Testis (tissue), 3 donors: ENCODE data around the gene UNK. TPM values are rescaled to one million over a fixed set of nuclear protein-coding genes. Genes with fewer than 3 reads are reported as not detected.

Experiments used
- DNase-seq: peaks from one replicate; pipeline ENCODE4 v3.0.0-alpha.2; 2019
- H3K27ac ChIP-seq, 2 donors: fragments of 200-600 bp; sonication (generic); one replicate each; pipeline ENCODE4 v1.5.1; 2019
- H3K27me3 ChIP-seq: fragments of 200-600 bp; sonication (generic); one replicate; pipeline ENCODE4 v1.5.1; 2019
- H3K36me3 ChIP-seq: fragments of 200-600 bp; sonication (generic); one replicate; pipeline ENCODE4 v1.5.1; 2017; ENCODE audit warnings: low read depth; ENCODE audit errors: missing control alignments
- H3K4me1 ChIP-seq: fragments of 200-600 bp; sonication (generic); one replicate; pipeline ENCODE4 v1.5.1; 2019
- H3K4me3 ChIP-seq, 2 donors: fragments of 200-600 bp; sonication (generic); one replicate each; pipeline ENCODE4 v1.5.1; 2017 to 2019
- H3K9me3 ChIP-seq: fragments of 200-600 bp; sonication (generic); one replicate; pipeline ENCODE4 v1.5.1; 2017
- POLR2A ChIP-seq: fragments of 450-650 bp; IDR thresholded peaks from one replicate; pipeline ENCODE4 v1.6.1; 2017; ENCODE audit warnings: antibody characterized with exemption, mild to moderate bottlenecking, moderate library complexity
- WGBS, 2 donors: methylation state at CpG; one replicate each; pipeline ENCODE4 v1.1.5; 2018; 5-methylcytosine and 5-hydroxymethylcytosine counted together
- intact Hi-C: fragments of 100-400 bp; cut with DNase I; formaldehyde crosslinking; loops from one replicate; pipeline ENCODE4 v1.15.1; 2023; ENCODE audit warnings: low total_unique reads
- polyA plus RNA-seq: library from polyadenylated mRNA; stranded (reverse); fragments of 350-450 nt; fragmentation: Illumina TruSeq; extraction: RNeasy Lipid Tissue Mini Kit (QIAGEN cat#74804); gene quantifications from one replicate; pipeline ENCODE4 v1.2.3, GENCODE V29; 2014; ENCODE audit warnings: low read depth, low replicate concordance; ENCODE audit not compliant: insufficient read depth
- total RNA-seq, 2 donors: library from RNA; depleted of rRNA; stranded (reverse); fragments of >200 nt; gene quantifications; one replicate each; pipeline ENCODE4 v1.2.3, GENCODE V29; 2016
- TF ChIP-seq, protein P1 (sequence below), 3 experiments: fragments of 450-650 bp in 2 of 3; fragments of 200-600 bp in 1 of 3; sonication (generic) in 1 of 3; IDR thresholded peaks; one replicate each; pipeline ENCODE4 v1.5.1; 2016 to 2019; ENCODE audit warnings: antibody characterized with exemption in 3 of 3, mild to moderate bottlenecking in 2 of 3, moderate library complexity in 1 of 3

Gene UNK
- total and polyA plus RNA-seq, 3 donors from 2014 or later: 57.2 to 76.0 (median 66.7) TPM

DNA sequence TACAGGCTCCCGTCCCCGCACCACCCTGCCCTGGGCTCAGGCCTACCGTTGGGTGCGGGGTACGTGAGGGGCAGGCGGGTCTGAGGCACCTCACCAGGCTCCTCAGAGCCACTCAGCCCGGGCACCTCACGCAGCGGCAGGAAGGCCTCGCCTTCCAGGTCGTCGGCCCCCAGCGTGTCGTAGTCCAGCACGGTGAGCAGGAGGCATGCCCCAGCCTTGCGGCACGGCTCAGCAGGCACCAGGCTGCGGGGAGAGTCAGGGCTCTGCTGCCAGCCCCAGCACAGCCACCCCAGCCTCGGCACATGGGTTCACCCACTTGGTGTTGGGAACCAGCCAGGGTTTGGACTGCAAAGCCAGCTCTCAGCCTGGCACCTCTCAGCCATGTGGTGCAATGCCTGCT lies 44.1 kb downstream of the UNK start:
- H3K27me3 ChIP-seq: no peaks in the 10 kb centered on the region
- WGBS, 2 donors: 92% methylated on average over 13 of the region's 19 CpGs; no CpG with 5 or more reads in 1 of the 2 donors
- H3K4me3 ChIP-seq: no peak overlapping the region
- no peaks in the 10 kb centered on the region for H3K36me3 ChIP-seq
- H3K9me3 ChIP-seq: no peaks in the 10 kb centered on the region
- TF ChIP-seq, protein P1, sequence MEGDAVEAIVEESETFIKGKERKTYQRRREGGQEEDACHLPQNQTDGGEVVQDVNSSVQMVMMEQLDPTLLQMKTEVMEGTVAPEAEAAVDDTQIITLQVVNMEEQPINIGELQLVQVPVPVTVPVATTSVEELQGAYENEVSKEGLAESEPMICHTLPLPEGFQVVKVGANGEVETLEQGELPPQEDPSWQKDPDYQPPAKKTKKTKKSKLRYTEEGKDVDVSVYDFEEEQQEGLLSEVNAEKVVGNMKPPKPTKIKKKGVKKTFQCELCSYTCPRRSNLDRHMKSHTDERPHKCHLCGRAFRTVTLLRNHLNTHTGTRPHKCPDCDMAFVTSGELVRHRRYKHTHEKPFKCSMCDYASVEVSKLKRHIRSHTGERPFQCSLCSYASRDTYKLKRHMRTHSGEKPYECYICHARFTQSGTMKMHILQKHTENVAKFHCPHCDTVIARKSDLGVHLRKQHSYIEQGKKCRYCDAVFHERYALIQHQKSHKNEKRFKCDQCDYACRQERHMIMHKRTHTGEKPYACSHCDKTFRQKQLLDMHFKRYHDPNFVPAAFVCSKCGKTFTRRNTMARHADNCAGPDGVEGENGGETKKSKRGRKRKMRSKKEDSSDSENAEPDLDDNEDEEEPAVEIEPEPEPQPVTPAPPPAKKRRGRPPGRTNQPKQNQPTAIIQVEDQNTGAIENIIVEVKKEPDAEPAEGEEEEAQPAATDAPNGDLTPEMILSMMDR (IDR thresholded peaks at IDR 0.05): no peak
- no peak for TF ChIP-seq POLR2A
- intact Hi-C loops: no loop called here
- DNase-seq: no peak
- no peak overlapping the region for H3K27ac ChIP-seq
- H3K4me1 ChIP-seq: peaks cover 22% of the 10 kb centered on the region

DNA sequence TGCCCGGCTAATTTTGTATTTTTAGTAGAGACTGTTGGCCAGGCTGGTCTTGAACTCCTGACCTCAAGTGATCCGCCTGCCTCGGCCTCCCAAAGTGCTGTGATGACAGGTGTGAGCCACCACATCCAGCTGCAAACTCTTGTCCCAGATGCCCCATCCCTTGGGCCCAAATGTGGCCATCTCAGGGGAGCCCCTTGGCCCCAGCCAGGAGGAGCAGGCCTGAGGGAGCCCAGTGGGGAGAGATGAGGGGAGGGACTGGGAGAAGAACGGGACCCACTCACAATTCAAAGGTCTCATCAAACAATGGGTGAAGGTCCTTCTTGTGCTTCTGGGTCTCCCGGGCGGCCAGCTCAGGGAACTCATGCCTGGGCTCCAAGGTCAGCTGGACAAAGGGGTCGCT lies 45.1 kb downstream of the UNK start:
- Histone ChIP-seq H3K36me3 (no peaks in the 10 kb centered on the region), H3K4me1 (peaks cover 19% of the 10 kb centered on the region), H3K27ac (no peak overlapping the region), H3K4me3 (no peak overlapping the region), H3K27me3 (no peaks in the 10 kb centered on the region), H3K9me3 (no peaks in the 10 kb centered on the region)
- TF ChIP-seq, protein P1 (IDR thresholded peaks at IDR 0.05): no peak
- no peak for TF ChIP-seq POLR2A
- WGBS, 2 donors: 87 to 100% methylated on average over 3 to 7 of the region's 7 CpGs
- no peak for DNase-seq
- intact Hi-C loops: no loop called here

DNA sequence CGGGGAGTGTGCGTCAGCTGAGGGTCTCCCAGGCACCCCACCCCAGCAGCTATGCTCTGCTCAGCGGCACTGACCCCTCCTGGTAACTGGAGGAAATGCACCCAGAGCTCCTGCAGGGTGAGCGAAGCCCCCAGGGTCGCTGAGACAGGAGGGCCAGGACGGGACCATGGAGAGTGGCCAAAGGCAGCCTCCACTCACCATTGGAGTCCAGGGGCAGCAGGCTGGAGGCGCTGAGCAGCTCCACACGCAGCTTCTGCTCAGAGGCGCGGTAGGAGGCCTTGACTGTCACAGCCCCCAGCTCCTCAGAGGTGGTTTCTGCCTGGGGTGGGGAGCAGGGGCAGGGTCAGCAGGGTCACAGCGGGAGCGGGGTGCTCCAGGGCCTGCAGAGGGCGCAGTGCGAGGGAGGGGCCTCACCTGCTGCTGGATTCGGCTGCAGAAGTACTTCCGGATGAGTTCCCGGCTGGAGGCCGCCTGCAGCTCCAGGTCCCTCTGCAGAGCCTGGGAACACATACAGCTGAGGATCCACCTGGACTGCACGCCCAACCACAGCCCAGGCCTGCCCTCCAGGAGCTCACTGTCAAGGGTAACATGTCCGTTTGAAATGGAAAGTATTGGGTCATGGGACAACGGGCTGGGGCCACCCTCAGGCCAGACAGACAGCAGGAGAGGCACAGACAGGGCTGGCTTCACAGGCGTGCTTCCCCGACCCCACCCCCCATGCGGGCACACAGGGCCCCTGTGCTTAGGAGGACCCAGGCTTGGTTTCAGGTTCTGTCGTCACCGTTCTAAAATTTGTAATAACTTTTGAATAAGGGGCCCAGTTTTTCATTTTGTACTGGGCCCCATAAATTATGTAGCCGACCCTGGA lies 45.8 kb downstream of the UNK start:
- intact Hi-C loops: no loop called here
- H3K4me1 ChIP-seq: peaks cover 13% of the 10 kb centered on the region
- no peaks in the 10 kb centered on the region for H3K36me3 ChIP-seq
- no peak for DNase-seq
- no peak overlapping the region for H3K4me3 ChIP-seq
- TF ChIP-seq, protein P1 (IDR thresholded peaks at IDR 0.05): peak in 1 of 3 experiments; percentile 46
- no peak for TF ChIP-seq POLR2A
- WGBS, 2 donors: 86 to 87% methylated on average over 10 to 27 of the region's 27 CpGs
- no peaks in the 10 kb centered on the region for H3K27me3 ChIP-seq
- no peaks in the 10 kb centered on the region for H3K9me3 ChIP-seq
- H3K27ac ChIP-seq: no peak overlapping the region

GRCh38 chr17:75831032-75831571 lies 46.5 kb downstream of the UNK start:
- Histone ChIP-seq H3K27ac (no peak overlapping the region), H3K4me1 (peaks cover 7% of the 10 kb centered on the region), H3K4me3 (no peak overlapping the region), H3K27me3 (no peaks in the 10 kb centered on the region), H3K36me3 (no peaks in the 10 kb centered on the region), H3K9me3 (no peaks in the 10 kb centered on the region)
- no peak for TF ChIP-seq POLR2A
- TF ChIP-seq, protein P1 (IDR thresholded peaks at IDR 0.05): no peak
- DNase-seq: no peak
- WGBS, 2 donors: 88 to 90% methylated on average over 7 to 15 of the region's 15 CpGs
- intact Hi-C loops: no loop called here
